ENCODE data around the gene ITPR3. TPM values are rescaled to one million over a fixed set of nuclear protein-coding genes. Genes with fewer than 3 reads are reported as not detected.
A peak's percentile ranks its signal among the peaks of the same experiment; 100 is the strongest.

Gene ITPR3
- polyA plus RNA-seq, 1 of the 3 experiments (the other 2 are of a cell fraction): 8.1 TPM

DNA sequence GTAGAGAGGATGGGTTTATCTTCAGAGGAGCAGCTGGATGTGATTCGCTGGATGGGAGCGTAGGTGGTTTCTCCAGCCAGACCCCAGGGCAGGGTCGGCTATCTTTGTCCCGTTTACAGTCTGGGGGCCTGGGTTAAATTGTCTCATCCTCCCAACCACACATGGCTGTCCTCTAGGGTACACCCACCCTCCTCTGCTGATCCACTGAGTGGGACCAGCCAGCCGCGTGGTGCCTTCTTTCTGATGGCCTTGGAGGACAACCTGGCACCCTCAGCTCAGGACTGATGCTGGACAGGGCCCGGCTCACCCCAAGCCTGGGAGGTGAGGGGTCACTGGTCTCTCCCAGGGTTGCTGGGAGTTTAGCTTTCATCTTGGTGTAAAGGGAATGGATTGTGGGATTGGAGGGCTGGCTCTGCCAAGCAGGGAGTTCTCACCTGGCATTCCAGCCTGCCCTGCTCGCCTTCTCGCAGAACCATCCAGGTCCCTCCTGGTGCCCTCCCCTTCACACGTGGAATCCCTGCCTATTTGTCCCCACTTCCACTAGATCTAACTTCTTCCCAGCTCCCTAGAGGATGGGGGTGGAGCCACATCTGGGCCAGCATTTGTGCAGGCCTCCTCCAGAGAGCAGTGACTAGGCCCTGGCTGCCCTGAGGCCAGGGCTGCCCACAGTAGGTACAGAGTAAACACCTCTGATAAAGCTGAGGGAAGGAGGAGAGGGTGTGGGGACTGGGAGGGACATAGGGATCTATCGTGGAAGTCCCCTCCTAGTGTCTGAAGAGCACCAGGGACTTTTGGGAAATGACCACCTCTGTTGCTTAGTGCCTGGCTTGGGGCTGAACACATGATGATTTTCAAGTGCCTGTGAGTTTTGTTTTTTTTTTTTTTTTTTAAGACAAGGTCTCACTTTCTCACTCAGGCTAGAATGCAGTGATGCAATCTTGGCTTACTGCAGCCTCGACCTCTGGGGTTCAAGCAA is 1.6 kb downstream of the ITPR3 start:
- TF ChIP-seq NRF1 (IDR thresholded peaks at IDR 0.05; ENCODE audit: low read depth, low read length) (no peak), GATA2 (CRISPR knock-in tag; IDR thresholded peaks at IDR 0.05) (no peak), RAD21 (IDR thresholded peaks at IDR 0.05; ENCODE audit: low read length) (no peak), FOSL2 (IDR thresholded peaks at IDR 0.05; ENCODE audit: borderline replicate concordance, low read depth) (no peak), NFIC (IDR thresholded peaks at IDR 0.05; ENCODE audit: borderline replicate concordance) (no peak), MEF2A (IDR thresholded peaks at IDR 0.05; ENCODE audit: borderline replicate concordance, low read depth) (no peak), FOXM1 (IDR thresholded peaks at IDR 0.05; ENCODE audit: low read depth) (no peak), RFX5 (IDR thresholded peaks at IDR 0.05; ENCODE audit: low read length) (no peak), CHD2 (IDR thresholded peaks at IDR 0.05; ENCODE audit: low read length, partially characterized antibody) (no peak), TAF1 (IDR thresholded peaks at IDR 0.05; ENCODE audit: borderline replicate concordance, low read depth, low read length) (no peak), SMC3 (IDR thresholded peaks at IDR 0.05; ENCODE audit: low read depth, low read length) (no peak), YY1 (IDR thresholded peaks at IDR 0.05; ENCODE audit: low read depth) (no peak)
- TF ChIP-seq, protein P1, sequence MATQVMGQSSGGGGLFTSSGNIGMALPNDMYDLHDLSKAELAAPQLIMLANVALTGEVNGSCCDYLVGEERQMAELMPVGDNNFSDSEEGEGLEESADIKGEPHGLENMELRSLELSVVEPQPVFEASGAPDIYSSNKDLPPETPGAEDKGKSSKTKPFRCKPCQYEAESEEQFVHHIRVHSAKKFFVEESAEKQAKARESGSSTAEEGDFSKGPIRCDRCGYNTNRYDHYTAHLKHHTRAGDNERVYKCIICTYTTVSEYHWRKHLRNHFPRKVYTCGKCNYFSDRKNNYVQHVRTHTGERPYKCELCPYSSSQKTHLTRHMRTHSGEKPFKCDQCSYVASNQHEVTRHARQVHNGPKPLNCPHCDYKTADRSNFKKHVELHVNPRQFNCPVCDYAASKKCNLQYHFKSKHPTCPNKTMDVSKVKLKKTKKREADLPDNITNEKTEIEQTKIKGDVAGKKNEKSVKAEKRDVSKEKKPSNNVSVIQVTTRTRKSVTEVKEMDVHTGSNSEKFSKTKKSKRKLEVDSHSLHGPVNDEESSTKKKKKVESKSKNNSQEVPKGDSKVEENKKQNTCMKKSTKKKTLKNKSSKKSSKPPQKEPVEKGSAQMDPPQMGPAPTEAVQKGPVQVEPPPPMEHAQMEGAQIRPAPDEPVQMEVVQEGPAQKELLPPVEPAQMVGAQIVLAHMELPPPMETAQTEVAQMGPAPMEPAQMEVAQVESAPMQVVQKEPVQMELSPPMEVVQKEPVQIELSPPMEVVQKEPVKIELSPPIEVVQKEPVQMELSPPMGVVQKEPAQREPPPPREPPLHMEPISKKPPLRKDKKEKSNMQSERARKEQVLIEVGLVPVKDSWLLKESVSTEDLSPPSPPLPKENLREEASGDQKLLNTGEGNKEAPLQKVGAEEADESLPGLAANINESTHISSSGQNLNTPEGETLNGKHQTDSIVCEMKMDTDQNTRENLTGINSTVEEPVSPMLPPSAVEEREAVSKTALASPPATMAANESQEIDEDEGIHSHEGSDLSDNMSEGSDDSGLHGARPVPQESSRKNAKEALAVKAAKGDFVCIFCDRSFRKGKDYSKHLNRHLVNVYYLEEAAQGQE (IDR thresholded peaks at IDR 0.05; ENCODE audit: low read depth, low read length): no peak
- TF ChIP-seq, protein P2, sequence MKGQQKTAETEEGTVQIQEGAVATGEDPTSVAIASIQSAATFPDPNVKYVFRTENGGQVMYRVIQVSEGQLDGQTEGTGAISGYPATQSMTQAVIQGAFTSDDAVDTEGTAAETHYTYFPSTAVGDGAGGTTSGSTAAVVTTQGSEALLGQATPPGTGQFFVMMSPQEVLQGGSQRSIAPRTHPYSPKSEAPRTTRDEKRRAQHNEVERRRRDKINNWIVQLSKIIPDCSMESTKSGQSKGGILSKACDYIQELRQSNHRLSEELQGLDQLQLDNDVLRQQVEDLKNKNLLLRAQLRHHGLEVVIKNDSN (IDR thresholded peaks at IDR 0.05; ENCODE audit: borderline replicate concordance, low read depth): no peak
- TF ChIP-seq, protein P3, sequence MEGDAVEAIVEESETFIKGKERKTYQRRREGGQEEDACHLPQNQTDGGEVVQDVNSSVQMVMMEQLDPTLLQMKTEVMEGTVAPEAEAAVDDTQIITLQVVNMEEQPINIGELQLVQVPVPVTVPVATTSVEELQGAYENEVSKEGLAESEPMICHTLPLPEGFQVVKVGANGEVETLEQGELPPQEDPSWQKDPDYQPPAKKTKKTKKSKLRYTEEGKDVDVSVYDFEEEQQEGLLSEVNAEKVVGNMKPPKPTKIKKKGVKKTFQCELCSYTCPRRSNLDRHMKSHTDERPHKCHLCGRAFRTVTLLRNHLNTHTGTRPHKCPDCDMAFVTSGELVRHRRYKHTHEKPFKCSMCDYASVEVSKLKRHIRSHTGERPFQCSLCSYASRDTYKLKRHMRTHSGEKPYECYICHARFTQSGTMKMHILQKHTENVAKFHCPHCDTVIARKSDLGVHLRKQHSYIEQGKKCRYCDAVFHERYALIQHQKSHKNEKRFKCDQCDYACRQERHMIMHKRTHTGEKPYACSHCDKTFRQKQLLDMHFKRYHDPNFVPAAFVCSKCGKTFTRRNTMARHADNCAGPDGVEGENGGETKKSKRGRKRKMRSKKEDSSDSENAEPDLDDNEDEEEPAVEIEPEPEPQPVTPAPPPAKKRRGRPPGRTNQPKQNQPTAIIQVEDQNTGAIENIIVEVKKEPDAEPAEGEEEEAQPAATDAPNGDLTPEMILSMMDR (IDR thresholded peaks at IDR 0.05): no peak
- TF ChIP-seq, protein P4, sequence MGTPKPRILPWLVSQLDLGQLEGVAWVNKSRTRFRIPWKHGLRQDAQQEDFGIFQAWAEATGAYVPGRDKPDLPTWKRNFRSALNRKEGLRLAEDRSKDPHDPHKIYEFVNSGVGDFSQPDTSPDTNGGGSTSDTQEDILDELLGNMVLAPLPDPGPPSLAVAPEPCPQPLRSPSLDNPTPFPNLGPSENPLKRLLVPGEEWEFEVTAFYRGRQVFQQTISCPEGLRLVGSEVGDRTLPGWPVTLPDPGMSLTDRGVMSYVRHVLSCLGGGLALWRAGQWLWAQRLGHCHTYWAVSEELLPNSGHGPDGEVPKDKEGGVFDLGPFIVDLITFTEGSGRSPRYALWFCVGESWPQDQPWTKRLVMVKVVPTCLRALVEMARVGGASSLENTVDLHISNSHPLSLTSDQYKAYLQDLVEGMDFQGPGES (IDR thresholded peaks at IDR 0.05; ENCODE audit: low read depth, low read length): no peak
- TF ChIP-seq, protein P5, sequence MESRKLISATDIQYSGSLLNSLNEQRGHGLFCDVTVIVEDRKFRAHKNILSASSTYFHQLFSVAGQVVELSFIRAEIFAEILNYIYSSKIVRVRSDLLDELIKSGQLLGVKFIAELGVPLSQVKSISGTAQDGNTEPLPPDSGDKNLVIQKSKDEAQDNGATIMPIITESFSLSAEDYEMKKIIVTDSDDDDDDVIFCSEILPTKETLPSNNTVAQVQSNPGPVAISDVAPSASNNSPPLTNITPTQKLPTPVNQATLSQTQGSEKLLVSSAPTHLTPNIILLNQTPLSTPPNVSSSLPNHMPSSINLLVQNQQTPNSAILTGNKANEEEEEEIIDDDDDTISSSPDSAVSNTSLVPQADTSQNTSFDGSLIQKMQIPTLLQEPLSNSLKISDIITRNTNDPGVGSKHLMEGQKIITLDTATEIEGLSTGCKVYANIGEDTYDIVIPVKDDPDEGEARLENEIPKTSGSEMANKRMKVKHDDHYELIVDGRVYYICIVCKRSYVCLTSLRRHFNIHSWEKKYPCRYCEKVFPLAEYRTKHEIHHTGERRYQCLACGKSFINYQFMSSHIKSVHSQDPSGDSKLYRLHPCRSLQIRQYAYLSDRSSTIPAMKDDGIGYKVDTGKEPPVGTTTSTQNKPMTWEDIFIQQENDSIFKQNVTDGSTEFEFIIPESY (IDR thresholded peaks at IDR 0.05; ENCODE audit: borderline replicate concordance, low read depth): no peak
- H3F3A ChIP-seq (replicated peaks; ENCODE audit: insufficient read depth): peaks cover 6% of the 10 kb centered on the region
- no peaks in the 10 kb centered on the region for H3K27me3 ChIP-seq (ENCODE audit: insufficient read depth)
- H3K27ac ChIP-seq (ENCODE audit: low read depth in 2 of 2, low read length in 1 of 2): no peak overlapping the region; a peak in 1 of 4 replicates
- no peaks in the 10 kb centered on the region for H3K36me3 ChIP-seq (replicated peaks in 1 of 2; ENCODE audit: control insufficient read depth in 1 of 2, insufficient read depth in 2 of 2, low read length in 1 of 2)
- no peaks in the 10 kb centered on the region for H3K79me2 ChIP-seq (ENCODE audit: insufficient read depth)
- H3K4me1 ChIP-seq (ENCODE audit: control insufficient read depth in 1 of 2, insufficient read depth in 2 of 2, low read depth in 1 of 2, low read length in 1 of 2): peaks cover 0 to 19% of the 10 kb centered on the region in 2 experiments; a peak in 1 of 4 replicates
- no peak overlapping the region for H3K9ac ChIP-seq
- no peaks in the 10 kb centered on the region for H4K20me1 ChIP-seq (ENCODE audit: insufficient read depth)
- no peak for DNase-seq
- 90% methylated on average over 6 of the region's 12 CpGs for whole genome bisulfite sequencing (ENCODE audit: low lambda C conversion rate)
- ChIA-PET POLR2A (no interaction called here), CTCF (interaction anchor here (0.8 to 3.3 kb wide), 10 partner anchors 11 to 149 kb away, joined by 3 to 18 read pairs (median 6); no protein-coding TSS in a partner anchor)
- no peak overlapping the region for H3K4me3 ChIP-seq (ENCODE audit: low read depth in 2 of 2, low read length in 1 of 2)
- H3K4me2 ChIP-seq: peak overlapping the region; percentile 90; the same call in 1 of the 2 replicates
- no peaks in the 10 kb centered on the region for H3K9me2 ChIP-seq
- H2AFZ ChIP-seq (ENCODE audit: low read depth): no peak overlapping the region
- H3K9me3 ChIP-seq: no peaks in the 10 kb centered on the region
